Fibroblast of lung (primary cell): ENCODE data around the gene CRCP. TPM values are rescaled to one million over a fixed set of nuclear protein-coding genes. Genes with fewer than 3 reads are reported as not detected.

Source experiments
- DNase-seq, 2 donors: peaks; one replicate each; pipeline versions ENCODE4 v3.0.0 to v3.0.0-alpha.2; 2010; ENCODE audit warnings: low read depth in 2 of 2
- H2AFZ ChIP-seq: 2 replicates; pipeline ENCODE4 v1.5.1; 2012; ENCODE audit warnings: low read length, control low read depth, inconsistent platforms
- H3K27ac ChIP-seq: 2 replicates; pipeline ENCODE4 v1.5.1; 2011; ENCODE audit warnings: low read length, control low read depth; ENCODE audit not compliant: insufficient read depth
- H3K27me3 ChIP-seq: 2 replicates; pipeline ENCODE4 v1.5.1; 2011; ENCODE audit warnings: mild to moderate bottlenecking, low read length; ENCODE audit not compliant: control insufficient read depth, insufficient read depth
- H3K36me3 ChIP-seq: 2 replicates; pipeline ENCODE4 v1.5.1; 2011; ENCODE audit warnings: low read length; ENCODE audit not compliant: control insufficient read depth, insufficient read depth
- H3K4me1 ChIP-seq: 2 replicates; pipeline ENCODE4 v1.5.1; 2011; ENCODE audit warnings: low read length; ENCODE audit not compliant: control insufficient read depth, insufficient read depth; ENCODE audit errors: extremely low read depth
- H3K4me2 ChIP-seq: 2 replicates; pipeline ENCODE4 v1.5.1; 2011; ENCODE audit warnings: low read length, control low read depth; ENCODE audit not compliant: insufficient read depth; ENCODE audit errors: extremely low read depth
- H3K4me3 ChIP-seq, 4 experiments: fragments of 200-600 bp in 1 of 4; sonication (generic) in 1 of 4; replicated peaks in 1 of 4; 2 replicates each; pipeline ENCODE4 v1.5.1; 2011 to 2016; ENCODE audit warnings: low read length in 4 of 4, low read depth in 3 of 4, mild to moderate bottlenecking in 3 of 4, control low read depth in 2 of 4, inconsistent platforms in 1 of 4, mixed read lengths in 1 of 4; ENCODE audit not compliant: insufficient read depth in 1 of 4; ENCODE audit errors: control extremely low read depth in 1 of 4
- H3K79me2 ChIP-seq: 2 replicates; pipeline ENCODE4 v1.5.1; 2012; ENCODE audit warnings: mild to moderate bottlenecking, low read length, inconsistent platforms; ENCODE audit not compliant: control insufficient read depth, insufficient read depth
- H3K9ac ChIP-seq: 2 replicates; pipeline ENCODE4 v1.5.1; 2011; ENCODE audit warnings: mild to moderate bottlenecking, low read length, control low read depth; ENCODE audit not compliant: insufficient read depth
- H3K9me3 ChIP-seq: 2 replicates; pipeline ENCODE4 v1.5.1; 2012; ENCODE audit warnings: low read depth, low read length; ENCODE audit not compliant: control insufficient read depth, insufficient read depth
- H4K20me1 ChIP-seq: 2 replicates; pipeline ENCODE4 v1.5.1; 2011; ENCODE audit warnings: low read length; ENCODE audit not compliant: control insufficient read depth, insufficient read depth; ENCODE audit errors: extremely low read depth
- EZH2 ChIP-seq: IDR thresholded peaks from 2 replicates; pipeline ENCODE4 v1.5.1; 2012; ENCODE audit warnings: low read length, control low read depth, mild to moderate bottlenecking; ENCODE audit errors: missing control alignments
- polyA plus RNA-seq, 2 donors: library from polyadenylated mRNA; depleted of rRNA in 1 of 2; stranded (reverse) in 1 of 2; unstranded in 1 of 2; fragments of >200 nt; gene quantifications; 2 replicates each; pipeline ENCODE4 v1.2.1, GENCODE V29; 2011 to 2012; ENCODE audit warnings: missing spikeins in 1 of 2
- total RNA-seq: library from RNA; depleted of rRNA; stranded (reverse); fragments of >200 nt; gene quantifications from 2 replicates; pipeline ENCODE4 v1.2.1, GENCODE V29; 2014
- TF ChIP-seq, protein P1 (sequence below), 2 donors: IDR thresholded peaks in 1 of 2; conservative IDR thresholded peaks in 1 of 2; 1 replicate in 1 of 2; 2 replicates in 1 of 2; pipeline ENCODE4 v1.5.1; 2011 to 2012; ENCODE audit warnings: low read length in 2 of 2, control low read depth in 1 of 2, inconsistent platforms in 1 of 2, low read depth in 1 of 2, mild to moderate bottlenecking in 1 of 2

Gene CRCP
- total and polyA plus RNA-seq, 2 donors (not counting 1 experiment from before 2014, with no cell fraction given) = 34.9 to 38.3 TPM

DNA sequence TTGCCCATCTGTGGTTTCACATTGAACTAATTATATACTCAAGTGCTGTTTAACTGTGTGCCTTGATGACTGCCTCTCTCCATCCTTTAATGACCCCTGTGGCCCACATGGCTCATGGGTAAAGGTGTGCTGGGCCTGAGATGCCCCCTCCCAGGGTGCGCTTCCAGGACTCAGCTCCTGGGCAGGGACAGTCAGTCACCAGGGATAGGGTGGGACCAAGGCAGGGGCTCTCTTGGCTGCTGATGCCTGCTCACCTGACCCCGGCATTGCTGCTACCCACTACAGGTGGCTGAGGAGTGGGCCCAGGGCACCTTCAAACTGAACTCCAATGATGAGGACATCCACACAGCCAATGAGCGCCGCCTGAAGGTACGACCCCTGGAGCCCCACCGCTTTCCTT is 32.6 kb upstream of the CRCP start:
- no peak overlapping the region for H2AFZ ChIP-seq
- H4K20me1 ChIP-seq = no peaks in the 10 kb centered on the region
- H3K27me3 ChIP-seq = no peaks in the 10 kb centered on the region
- no peak for DNase-seq
- peaks cover 7% of the 10 kb centered on the region for H3K36me3 ChIP-seq
- no peak overlapping the region for H3K9ac ChIP-seq
- peaks cover under 1% of the 10 kb centered on the region for H3K79me2 ChIP-seq
- H3K4me1 ChIP-seq = no peaks in the 10 kb centered on the region
- no peak overlapping the region for H3K4me2 ChIP-seq
- H3K9me3 ChIP-seq = no peaks in the 10 kb centered on the region
- H3K4me3 ChIP-seq = no peak overlapping the region
- no peak for TF ChIP-seq EZH2
- TF ChIP-seq, protein P1, sequence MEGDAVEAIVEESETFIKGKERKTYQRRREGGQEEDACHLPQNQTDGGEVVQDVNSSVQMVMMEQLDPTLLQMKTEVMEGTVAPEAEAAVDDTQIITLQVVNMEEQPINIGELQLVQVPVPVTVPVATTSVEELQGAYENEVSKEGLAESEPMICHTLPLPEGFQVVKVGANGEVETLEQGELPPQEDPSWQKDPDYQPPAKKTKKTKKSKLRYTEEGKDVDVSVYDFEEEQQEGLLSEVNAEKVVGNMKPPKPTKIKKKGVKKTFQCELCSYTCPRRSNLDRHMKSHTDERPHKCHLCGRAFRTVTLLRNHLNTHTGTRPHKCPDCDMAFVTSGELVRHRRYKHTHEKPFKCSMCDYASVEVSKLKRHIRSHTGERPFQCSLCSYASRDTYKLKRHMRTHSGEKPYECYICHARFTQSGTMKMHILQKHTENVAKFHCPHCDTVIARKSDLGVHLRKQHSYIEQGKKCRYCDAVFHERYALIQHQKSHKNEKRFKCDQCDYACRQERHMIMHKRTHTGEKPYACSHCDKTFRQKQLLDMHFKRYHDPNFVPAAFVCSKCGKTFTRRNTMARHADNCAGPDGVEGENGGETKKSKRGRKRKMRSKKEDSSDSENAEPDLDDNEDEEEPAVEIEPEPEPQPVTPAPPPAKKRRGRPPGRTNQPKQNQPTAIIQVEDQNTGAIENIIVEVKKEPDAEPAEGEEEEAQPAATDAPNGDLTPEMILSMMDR (conservative IDR thresholded peaks at IDR 0.05 in 1 of 2, IDR thresholded peaks at IDR 0.05 in 1 of 2; ENCODE audit: low read depth in 1 of 2, low read length in 2 of 2) = no peak
- H3K27ac ChIP-seq = no peak overlapping the region

DNA sequence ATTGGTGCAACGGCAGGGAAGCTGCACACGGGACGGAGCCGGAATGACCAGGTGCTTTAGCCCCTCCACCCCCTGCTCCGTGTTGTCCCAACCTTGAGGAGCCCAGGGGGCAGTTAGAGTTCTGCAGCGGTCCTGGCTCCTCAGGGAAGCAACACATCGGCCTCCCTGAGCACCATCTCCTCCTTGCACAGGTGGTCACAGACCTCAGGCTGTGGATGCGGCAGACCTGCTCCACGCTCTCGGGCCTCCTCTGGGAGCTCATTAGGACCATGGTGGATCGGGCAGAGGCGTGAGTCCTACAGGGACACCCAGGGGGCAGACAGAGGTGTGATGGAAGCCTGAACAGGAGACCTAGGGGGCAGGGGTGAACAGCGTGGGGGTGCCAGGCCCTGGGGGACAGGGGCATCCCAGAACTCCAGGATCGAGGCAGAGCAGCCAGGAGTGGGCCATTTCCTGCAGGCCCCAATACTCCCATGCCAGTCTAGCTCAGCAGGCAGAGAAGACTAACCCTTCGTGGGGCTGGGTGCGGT is 31.7 kb upstream of the CRCP start:
- no peak overlapping the region for H3K9ac ChIP-seq
- no peaks in the 10 kb centered on the region for H3K9me3 ChIP-seq
- no peaks in the 10 kb centered on the region for H3K4me1 ChIP-seq
- H3K4me3 ChIP-seq = no peak overlapping the region
- no peak for TF ChIP-seq EZH2
- TF ChIP-seq, protein P1 (conservative IDR thresholded peaks at IDR 0.05 in 1 of 2, IDR thresholded peaks at IDR 0.05 in 1 of 2; ENCODE audit: low read depth in 1 of 2, low read length in 2 of 2) = no peak
- peaks cover 9% of the 10 kb centered on the region for H3K36me3 ChIP-seq
- H3K27me3 ChIP-seq = no peaks in the 10 kb centered on the region
- no peak overlapping the region for H3K27ac ChIP-seq
- DNase-seq = no peak
- H3K4me2 ChIP-seq = no peak overlapping the region
- no peaks in the 10 kb centered on the region for H3K79me2 ChIP-seq
- no peaks in the 10 kb centered on the region for H4K20me1 ChIP-seq
- H2AFZ ChIP-seq = no peak overlapping the region

DNA sequence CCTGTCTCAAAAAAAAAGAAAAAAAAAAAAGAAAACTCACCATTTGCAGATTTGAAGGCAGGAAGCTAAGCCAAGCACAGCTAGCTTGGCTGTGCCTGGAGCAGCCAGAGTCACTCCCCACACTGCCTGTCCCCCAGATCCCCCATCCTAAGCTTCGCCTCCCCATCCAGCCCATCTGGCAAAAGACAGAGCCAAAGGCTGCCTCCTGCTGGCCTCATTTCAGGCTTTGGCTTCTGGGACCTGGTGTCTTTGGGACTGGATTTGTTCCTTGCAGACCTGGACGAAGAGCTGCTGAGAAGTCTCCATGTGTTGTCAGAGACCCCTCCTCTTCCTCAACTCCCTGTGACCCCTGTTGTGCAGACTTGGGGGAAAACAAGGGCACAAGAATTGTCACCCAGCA is 31.0 kb upstream of the CRCP start:
- peaks cover 9% of the 10 kb centered on the region for H3K36me3 ChIP-seq
- H3K9ac ChIP-seq = no peak overlapping the region
- no peaks in the 10 kb centered on the region for H3K27me3 ChIP-seq
- H3K9me3 ChIP-seq = no peaks in the 10 kb centered on the region
- no peaks in the 10 kb centered on the region for H4K20me1 ChIP-seq
- H2AFZ ChIP-seq = no peak overlapping the region
- H3K79me2 ChIP-seq = no peaks in the 10 kb centered on the region
- no peak overlapping the region for H3K27ac ChIP-seq
- no peak for TF ChIP-seq EZH2
- TF ChIP-seq, protein P1 (conservative IDR thresholded peaks at IDR 0.05 in 1 of 2, IDR thresholded peaks at IDR 0.05 in 1 of 2; ENCODE audit: low read depth in 1 of 2, low read length in 2 of 2) = no peak
- H3K4me2 ChIP-seq = no peak overlapping the region
- no peak overlapping the region for H3K4me3 ChIP-seq
- no peak for DNase-seq
- H3K4me1 ChIP-seq = no peaks in the 10 kb centered on the region
